GM19035 (cell line): ENCODE data around the gene GTF2IRD1.
"Not testable (repeated sequence)": the region's sequence is repeated elsewhere in the genome, so short reads cannot be mapped to it uniquely, and the experiment has no call there.

Source experiments
- ATAC-seq: cut with Tn5 transposase; IDR thresholded peaks from one replicate; pipeline ENCODE4 v1.9.1; 2021; ENCODE audit not compliant: unreplicated experiment

GTF2IRD1 gene

GRCh38 chr7:74485611-74486010, 31.9 kb downstream of the GTF2IRD1 start:
- ATAC-seq, result no peak

GRCh38 chr7:74488518-74489030, 34.9 kb downstream of the GTF2IRD1 start:
- ATAC-seq, result not testable (repeated sequence)

- no peak for ATAC-seq
Observed at GRCh38 chr7:74489997-74490945, 36.6 kb downstream of the GTF2IRD1 start.

GRCh38 chr7:74491490-74491889, 37.8 kb downstream of the GTF2IRD1 start:
- ATAC-seq, result not testable (repeated sequence)

- no peak for ATAC-seq
Observed at GRCh38 chr7:74493295-74493694, 39.6 kb downstream of the GTF2IRD1 start.

GRCh38 chr7:74494076-74494548, 40.4 kb downstream of the GTF2IRD1 start:
- no peak for ATAC-seq

GRCh38 chr7:74495112-74496086, 41.7 kb downstream of the GTF2IRD1 start:
- ATAC-seq, result no peak

GRCh38 chr7:74496272-74496671, 42.6 kb downstream of the GTF2IRD1 start:
- ATAC-seq, result no peak

- ATAC-seq, result not testable (repeated sequence)
Observed at GRCh38 chr7:74496773-74497172, 43.1 kb downstream of the GTF2IRD1 start.

- ATAC-seq, result no peak
Observed at GRCh38 chr7:74498354-74498753, 44.6 kb downstream of the GTF2IRD1 start.

- ATAC-seq, result no peak
Observed at GRCh38 chr7:74498996-74499834, 45.5 kb downstream of the GTF2IRD1 start.

GRCh38 chr7:74499835-74500388, 46.2 kb downstream of the GTF2IRD1 start:
- no peak for ATAC-seq

- ATAC-seq, result no peak
Observed at GRCh38 chr7:74501298-74501697, 47.6 kb downstream of the GTF2IRD1 start.

- no peak for ATAC-seq
Observed at GRCh38 chr7:74502216-74502891, 48.6 kb downstream of the GTF2IRD1 start.

- no peak for ATAC-seq
Observed at GRCh38 chr7:74503061-74503460, 49.4 kb downstream of the GTF2IRD1 start.

- no peak for ATAC-seq
Observed at GRCh38 chr7:74503943-74504342, 50.2 kb downstream of the GTF2IRD1 start.

- ATAC-seq, result no peak
Observed at GRCh38 chr7:74505471-74506324, 52.0 kb downstream of the GTF2IRD1 start.

- ATAC-seq, result no peak
Observed at GRCh38 chr7:74506325-74506724, 52.6 kb downstream of the GTF2IRD1 start.
